Bronchial epithelial cell (primary cell): Measurements from ENCODE around the gene KRR1. TPM values are rescaled to one million over a fixed set of nuclear protein-coding genes. Genes with fewer than 3 reads are reported as not detected.
A peak's percentile ranks its signal among the peaks of the same experiment; 100 is the strongest.

Experiments
- DNase-seq: peaks from one replicate; pipeline ENCODE4 v3.0.0-alpha.2; 2010; ENCODE audit warnings: low read depth
- FAIRE-seq: peaks from 2 replicates; lab custom pipeline; 2011; peaks lifted over from hg19 to GRCh38; lab: Jason Lieb, UNC
- H3K27me3 ChIP-seq: 2 replicates; pipeline ENCODE4 v1.5.1; 2011; ENCODE audit warnings: low read length; ENCODE audit not compliant: control insufficient read depth, insufficient read depth
- H3K36me3 ChIP-seq: 2 replicates; pipeline ENCODE4 v1.5.1; 2011; ENCODE audit warnings: low read length; ENCODE audit not compliant: control insufficient read depth, insufficient read depth
- H3K4me3 ChIP-seq: 2 replicates; pipeline ENCODE4 v1.5.1; 2011; ENCODE audit warnings: mild to moderate bottlenecking, low read depth, low read length, control low read depth
- CTCF ChIP-seq: IDR thresholded peaks from 2 replicates; pipeline ENCODE4 v1.5.1; 2011; ENCODE audit warnings: mild to moderate bottlenecking, moderate library complexity, low read length, control low read depth, inconsistent platforms; ENCODE audit not compliant: insufficient read depth, severe bottlenecking
- total RNA-seq: library from RNA; depleted of rRNA; stranded (reverse); fragments of >200 nt; gene quantifications from 2 replicates; pipeline ENCODE4 v1.2.1, GENCODE V29; 2014

Gene KRR1
- total RNA-seq, 1 donor from 2014 or later: 30.8 TPM

- TF ChIP-seq CTCF: no peak
- H3K36me3 ChIP-seq: peaks cover 17% of the 10 kb centered on the region
- FAIRE-seq: no peak
Measured at GRCh38 chr12:75503866-75504265, 7.5 kb downstream of the KRR1 start.

GRCh38 chr12:75503459-75503858 lies 8.0 kb downstream of the KRR1 start:
- no peak overlapping the region for H3K4me3 ChIP-seq
- H3K27me3 ChIP-seq: no peaks in the 10 kb centered on the region
- TF ChIP-seq CTCF: no peak
- DNase-seq (no peak), FAIRE-seq (no peak)
- peaks cover 16% of the 10 kb centered on the region for H3K36me3 ChIP-seq

More at GRCh38 chr12:75503866-75504265, 7.5 kb downstream of the KRR1 start:
- Histone ChIP-seq H3K27me3 (no peaks in the 10 kb centered on the region), H3K4me3 (no peak overlapping the region)
- DNase-seq: no peak

- Histone ChIP-seq H3K36me3 (no peaks in the 10 kb centered on the region), H3K4me3 (no peak overlapping the region), H3K27me3 (no peaks in the 10 kb centered on the region)
- TF ChIP-seq CTCF: no peak
- no peak for FAIRE-seq
- no peak for DNase-seq
Measured at GRCh38 chr12:75491169-75491568, 20.2 kb downstream of the KRR1 start.

- peaks cover 2% of the 10 kb centered on the region for H3K36me3 ChIP-seq
- H3K27me3 ChIP-seq: no peaks in the 10 kb centered on the region
- peak; percentile 85 for DNase-seq
- peak; percentile 91 for FAIRE-seq
- TF ChIP-seq CTCF: no peak
- H3K4me3 ChIP-seq: no peak overlapping the region
Measured at GRCh38 chr12:75489613-75490210, 21.7 kb downstream of the KRR1 start.

- Histone ChIP-seq H3K27me3 (no peaks in the 10 kb centered on the region), H3K36me3 (peaks cover 2% of the 10 kb centered on the region), H3K4me3 (no peak overlapping the region)
- FAIRE-seq (no peak), DNase-seq (no peak)
- no peak for TF ChIP-seq CTCF
Measured at GRCh38 chr12:75489187-75489586, 22.2 kb downstream of the KRR1 start.

DNA sequence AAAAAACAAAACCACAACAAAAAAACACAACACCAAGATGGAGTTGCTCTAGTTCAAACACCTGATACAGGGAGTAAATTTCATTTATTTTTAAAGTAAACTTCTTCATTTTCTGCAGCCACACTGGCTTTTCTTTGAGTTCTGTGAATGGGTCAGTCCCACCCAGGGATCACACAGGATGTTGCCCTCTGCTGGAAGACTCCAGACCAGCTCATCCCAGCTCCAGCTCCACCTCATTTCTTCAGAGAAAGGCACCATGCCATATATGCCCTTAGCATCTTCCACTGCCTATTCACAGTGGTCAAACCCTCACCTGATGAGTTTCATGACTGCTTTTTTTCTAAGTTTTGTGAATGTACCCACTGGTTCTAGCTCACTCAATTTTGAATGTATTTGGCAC lies 22.9 kb downstream of the KRR1 start:
- DNase-seq (peak; percentile 28), FAIRE-seq (no peak)
- peak; percentile 31 for TF ChIP-seq CTCF
- H3K4me3 ChIP-seq: no peak overlapping the region
- H3K36me3 ChIP-seq: peaks cover 2% of the 10 kb centered on the region
- no peaks in the 10 kb centered on the region for H3K27me3 ChIP-seq
